Endothelial cell of umbilical vein (primary cell): ENCODE measurements around the gene GTF2H3. TPM values are rescaled to one million over a fixed set of nuclear protein-coding genes. Genes with fewer than 3 reads are reported as not detected.

ENCODE experiments used
- BruUV-seq: library from RNA; stranded (reverse); fragments of 400-500 nt; replicated peaks from 2 replicates; lab custom pipeline; 2021; lab: Mats Ljungman, UMichigan
- CTCF ChIA-PET: fragments of 300-600, 350-600 bp; sonication (Branson Sonifier 250); formaldehyde crosslinking; loops from one replicate; lab custom pipeline; 2021; ENCODE audit warnings: antibody characterized with exemption, inconsistent platforms; lab: Charles Lee
- POLR2A ChIA-PET: fragments of 300-600, 350-600 bp; sonication (Branson Sonifier 250); formaldehyde crosslinking; loops from one replicate; lab custom pipeline; 2021; ENCODE audit warnings: antibody characterized with exemption, inconsistent platforms; lab: Charles Lee
- DNase-seq: peaks from one replicate; pipeline ENCODE4 v3.0.0-alpha.2; 2011; ENCODE audit warnings: low read depth, low spot score
- FAIRE-seq: peaks from 2 replicates; lab custom pipeline; 2011; peaks lifted over from hg19 to GRCh38; lab: Jason Lieb, UNC
- H2AFZ ChIP-seq: 2 replicates; pipeline ENCODE4 v1.6.0; 2012; ENCODE audit warnings: low read depth, low read length, control low read depth, inconsistent platforms
- H3K27ac ChIP-seq: 2 replicates; pipeline ENCODE4 v1.5.1; 2011; ENCODE audit warnings: low read depth, mild to moderate bottlenecking, control low read depth, low read length, moderate library complexity; ENCODE audit not compliant: insufficient read depth
- H3K27me3 ChIP-seq, 2 experiments: 2 replicates each; pipeline versions ENCODE4 v1.6.0 to v1.6.1; 2011; ENCODE audit warnings: low read length in 2 of 2, mixed read lengths in 1 of 2; ENCODE audit not compliant: control insufficient read depth in 2 of 2, insufficient read depth in 2 of 2
- H3K36me3 ChIP-seq, 2 experiments: 2 replicates in 1 of 2; 3 replicates in 1 of 2; pipeline ENCODE4 v1.5.1; 2011; ENCODE audit warnings: low read length in 2 of 2, mild to moderate bottlenecking in 1 of 2, moderate library complexity in 1 of 2; ENCODE audit not compliant: control insufficient read depth in 2 of 2, insufficient read depth in 2 of 2; ENCODE audit errors: extremely low read depth in 1 of 2
- H3K4me1 ChIP-seq: 3 replicates; pipeline ENCODE4 v1.5.1; 2011; ENCODE audit warnings: mild to moderate bottlenecking, low read length; ENCODE audit not compliant: control insufficient read depth, insufficient read depth; ENCODE audit errors: extremely low read depth
- H3K4me2 ChIP-seq: 2 replicates; pipeline ENCODE4 v1.6.1; 2011; ENCODE audit warnings: low read length, control low read depth, mixed read lengths; ENCODE audit not compliant: insufficient read depth
- H3K4me3 ChIP-seq, 3 experiments: fragments of 200-600 bp in 1 of 3; sonication (generic), shearing (Covaris generic) in 1 of 3; replicated peaks in 1 of 3; 2 replicates each; pipeline ENCODE4 v1.5.1; 2011 to 2016; ENCODE audit warnings: control low read depth in 3 of 3, low read length in 3 of 3, mild to moderate bottlenecking in 2 of 3, inconsistent platforms in 1 of 3, low read depth in 1 of 3, moderate library complexity in 1 of 3; ENCODE audit not compliant: insufficient read depth in 1 of 3
- H3K79me2 ChIP-seq: 2 replicates; pipeline ENCODE4 v1.6.0; 2012; ENCODE audit warnings: low read length, inconsistent platforms; ENCODE audit not compliant: control insufficient read depth, insufficient read depth
- H3K9ac ChIP-seq: replicated peaks from 2 replicates; pipeline ENCODE3; 2011; ENCODE audit warnings: low read length, control low read depth; ENCODE audit not compliant: insufficient read depth; ENCODE audit errors: extremely low read depth
- H3K9me1 ChIP-seq: replicated peaks from 3 replicates; pipeline ENCODE4 v1.6.0; 2011; ENCODE audit warnings: mild to moderate bottlenecking, low read length; ENCODE audit not compliant: control insufficient read depth, insufficient read depth; ENCODE audit errors: extremely low read depth
- H3K9me3 ChIP-seq: replicated peaks from 2 replicates; pipeline ENCODE4 v1.5.1; 2012; ENCODE audit warnings: low read length, inconsistent platforms; ENCODE audit not compliant: control insufficient read depth, insufficient read depth
- H4K20me1 ChIP-seq: replicated peaks from 2 replicates; pipeline ENCODE3; 2011; ENCODE audit warnings: mild to moderate bottlenecking, low read length; ENCODE audit not compliant: control insufficient read depth, insufficient read depth; ENCODE audit errors: extremely low read depth
- CTCF ChIP-seq, 2 donors: IDR thresholded peaks; 1 replicate in 1 of 2; 2 replicates in 1 of 2; pipeline ENCODE4 v1.5.1; 2011; ENCODE audit warnings: low read length in 2 of 2, mild to moderate bottlenecking in 2 of 2, moderate library complexity in 2 of 2, control low read depth in 1 of 2, inconsistent platforms in 1 of 2, low read depth in 1 of 2; ENCODE audit not compliant: insufficient read depth in 1 of 2; ENCODE audit errors: extremely low read depth in 1 of 2
- EZH2 ChIP-seq: IDR thresholded peaks from 2 replicates; pipeline ENCODE4 v1.6.1; 2012; ENCODE audit warnings: borderline replicate concordance, low read depth, mild to moderate bottlenecking, moderate library complexity, low read length, inconsistent platforms; ENCODE audit not compliant: severe bottlenecking
- FOS ChIP-seq: IDR thresholded peaks from 2 replicates; pipeline ENCODE4 v1.6.1; 2011; ENCODE audit warnings: mild to moderate bottlenecking, low read length, moderate library complexity, borderline replicate concordance; ENCODE audit not compliant: insufficient read depth
- GATA2 ChIP-seq: IDR thresholded peaks from 2 replicates; pipeline ENCODE4 v1.7.0; 2011; ENCODE audit warnings: low read depth, mild to moderate bottlenecking, moderate library complexity, mixed read lengths, low read length; ENCODE audit not compliant: insufficient read length, insufficient read depth
- JUN ChIP-seq: IDR thresholded peaks from 2 replicates; pipeline ENCODE4 v1.6.1; 2011; ENCODE audit warnings: borderline replicate concordance, low read depth; ENCODE audit not compliant: insufficient read length, insufficient read depth
- MAX ChIP-seq: IDR thresholded peaks from 2 replicates; pipeline ENCODE4 v1.6.1; 2011; ENCODE audit not compliant: insufficient read depth, insufficient read length
- MYC ChIP-seq: IDR thresholded peaks from one replicate; pipeline ENCODE4 v1.6.1; 2011; ENCODE audit warnings: mild to moderate bottlenecking, low read depth, low read length
- POLR2A ChIP-seq: IDR thresholded peaks from 2 replicates; pipeline ENCODE4 v1.6.1; 2012; ENCODE audit warnings: low read depth, mild to moderate bottlenecking, control low read depth, low read length
- POLR2AphosphoS5 ChIP-seq: IDR thresholded peaks from 2 replicates; pipeline ENCODE4 v1.6.1; 2012; ENCODE audit warnings: low read depth, mild to moderate bottlenecking, control low read depth, low read length, moderate library complexity; ENCODE audit not compliant: insufficient read depth
- dilution Hi-C: fragments of 300-500 bp; cut with MboI; formaldehyde crosslinking; loops from one replicate; pipeline ENCODE4 v1.15.0; 2019; ENCODE audit warnings: low sequenced_read_pairs; ENCODE audit not compliant: extremely low pct_ligation_motif_present
- intact Hi-C: fragments of 100-400 bp; cut with micrococcal nuclease; formaldehyde crosslinking; loops from one replicate; pipeline ENCODE4 v1.10.0; 2022
- polyA plus RNA-seq, 4 experiments: library from polyadenylated mRNA; depleted of rRNA in 3 of 4; stranded (reverse) in 3 of 4; unstranded in 1 of 4; fragments of >200 nt; gene quantifications; 2 replicates each; pipeline versions ENCODE4 v1.2.1 to v1.2.3, GENCODE V29; 2011 to 2012; ENCODE audit warnings: missing spikeins in 1 of 4
- total RNA-seq: library from RNA; stranded (reverse); gene quantifications from 2 replicates; pipeline ENCODE4 v1.2.3, GENCODE V29; 2021

The GTF2H3 gene
- total and polyA plus RNA-seq, 2 donors (not counting 3 experiments of a cell fraction or from before 2014, with no cell fraction given): 17.8 to 31.3 TPM

- Histone ChIP-seq H3K9me1 (no peaks in the 10 kb centered on the region), H3K4me1 (no peaks in the 10 kb centered on the region), H2AFZ (no peak overlapping the region), H3K9me3 (no peaks in the 10 kb centered on the region), H3K9ac (no peak overlapping the region), H3K79me2 (peaks cover 36% of the 10 kb centered on the region), H3K4me2 (no peak overlapping the region), H3K36me3 (peaks cover 28 to 37% of the 10 kb centered on the region in 2 experiments), H3K4me3 (no peak overlapping the region), H3K27me3 (no peaks in the 10 kb centered on the region), H3K27ac (no peak overlapping the region), H4K20me1 (no peaks in the 10 kb centered on the region)
- intact Hi-C loops: no loop called here
- CTCF ChIA-PET: no interaction called here
- TF ChIP-seq MYC (no peak), EZH2 (no peak), JUN (no peak), GATA2 (no peak), POLR2AphosphoS5 (no peak), POLR2A (no peak), CTCF (IDR thresholded peaks at IDR 0.05; ENCODE audit: extremely low read depth in 1 of 2, insufficient read depth in 1 of 2, low read depth in 1 of 2, low read length in 2 of 2) (no peak), MAX (no peak), FOS (no peak)
- POLR2A ChIA-PET: no interaction called here
- no TSS peak for BruUV-seq
- dilution Hi-C loops: loop anchor here (25.0 kb wide), 1 partner anchor 321 kb away; no protein-coding TSS in a partner anchor
- FAIRE-seq (no peak), DNase-seq (no peak)
Observed at GRCh38 chr12:123608182-123608581, 25.4 kb upstream of the GTF2H3 start.
